GM23338 (cell line): ENCODE results near the gene ZNF805. TPM values are rescaled to one million over a fixed set of nuclear protein-coding genes. Genes with fewer than 3 reads are reported as not detected.

ENCODE experiments used
- polyA plus RNA-seq: library from polyadenylated mRNA; unstranded; fragments of >200 nt; fragmentation: Nextera tagmentation; extraction: Ambion mirVana; gene quantifications from 2 replicates; pipeline ENCODE4 v1.2.1, GENCODE V29; 2016
- total RNA-seq: library from RNA; depleted of rRNA; stranded (reverse); fragments of >200 nt; shearing (Covaris generic); gene quantifications from 2 replicates; pipeline ENCODE4 v1.2.3, GENCODE V29; 2014; rRNA removed

The ZNF805 gene
- total and polyA plus RNA-seq, 2 experiments from 2014 or later, result 1.7 to 19.0 TPM

Other genes with a start within 250 kb of the ZNF805 start
- not detected in 2 replicates for gene USP29, start 120.6 kb upstream of the ZNF805 start, total RNA-seq
- gene USP29, start 120.6 kb upstream of the ZNF805 start, polyA plus RNA-seq, result not detected in 2 replicates
- not detected in 2 replicates for gene ZIM3, start 95.4 kb upstream of the ZNF805 start, total RNA-seq
- gene ZIM3, start 95.4 kb upstream of the ZNF805 start, polyA plus RNA-seq, result not detected in 2 replicates
- not detected in 2 replicates for gene DUXA, start 73.1 kb upstream of the ZNF805 start, total RNA-seq
- not detected in 2 replicates for gene DUXA, start 73.1 kb upstream of the ZNF805 start, polyA plus RNA-seq
- gene ZNF264, start 49.1 kb upstream of the ZNF805 start, total RNA-seq, result 15.5 and 25.9 TPM in 2 replicates
- 3.4 and 4.0 TPM in 2 replicates for gene ZNF264, start 49.1 kb upstream of the ZNF805 start, polyA plus RNA-seq
- gene AURKC, start 9.6 kb upstream of the ZNF805 start, total RNA-seq, result 2.4 and 6.7 TPM in 2 replicates
- 3.2 and 4.9 TPM in 2 replicates for gene AURKC, start 9.6 kb upstream of the ZNF805 start, polyA plus RNA-seq
- gene ZNF460, start 39.9 kb downstream of the ZNF805 start, total RNA-seq, result 79.6 and 81.7 TPM in 2 replicates
- 3.0 and 3.4 TPM in 2 replicates for gene ZNF460, start 39.9 kb downstream of the ZNF805 start, polyA plus RNA-seq
- 10.3 and 12.6 TPM in 2 replicates for gene ZNF543, start 79.8 kb downstream of the ZNF805 start, total RNA-seq
- gene ZNF543, start 79.8 kb downstream of the ZNF805 start, polyA plus RNA-seq, result 2.4 and 3.1 TPM in 2 replicates
- 10.1 and 12.4 TPM in 2 replicates for gene ZNF304, start 110.6 kb downstream of the ZNF805 start, total RNA-seq
- 2.7 and 3.5 TPM in 2 replicates for gene ZNF304, start 110.6 kb downstream of the ZNF805 start, polyA plus RNA-seq
- 17.1 and 24.1 TPM in 2 replicates for gene TRAPPC2B, start 122.9 kb downstream of the ZNF805 start, total RNA-seq
- 55.2 and 60.5 TPM in 2 replicates for gene TRAPPC2B, start 122.9 kb downstream of the ZNF805 start, polyA plus RNA-seq
- 4.9 and 5.1 TPM in 2 replicates for gene ZNF547, start 122.9 kb downstream of the ZNF805 start, total RNA-seq
- gene ZNF547, start 122.9 kb downstream of the ZNF805 start, polyA plus RNA-seq, result 0.71 and 1.1 TPM in 2 replicates
- 7.4 and 9.8 TPM in 2 replicates for gene ZNF548, start 149.2 kb downstream of the ZNF805 start, total RNA-seq
- 1.9 and 2.4 TPM in 2 replicates for gene ZNF548, start 149.2 kb downstream of the ZNF805 start, polyA plus RNA-seq
- 10.7 and 15.0 TPM in 2 replicates for gene ZNF17, start 170.5 kb downstream of the ZNF805 start, total RNA-seq
- gene ZNF17, start 170.5 kb downstream of the ZNF805 start, polyA plus RNA-seq, result 1.1 and 2.6 TPM in 2 replicates
- 19.5 and 26.4 TPM in 2 replicates for gene ZNF749, start 194.7 kb downstream of the ZNF805 start, total RNA-seq
- 30.1 and 30.9 TPM in 2 replicates for gene ZNF749, start 194.7 kb downstream of the ZNF805 start, polyA plus RNA-seq
- 1.5 and 2.7 TPM in 2 replicates for gene VN1R1, start 216.5 kb downstream of the ZNF805 start, total RNA-seq
- gene VN1R1, start 216.5 kb downstream of the ZNF805 start, polyA plus RNA-seq, result 0.54 and 1.2 TPM in 2 replicates
- gene ZNF772, start 236.9 kb downstream of the ZNF805 start, total RNA-seq, result 27.7 and 28.0 TPM in 2 replicates
- gene ZNF772, start 236.9 kb downstream of the ZNF805 start, polyA plus RNA-seq, result 2.5 and 3.5 TPM in 2 replicates
- 11.0 and 22.4 TPM in 2 replicates for gene ZNF419, start 247.1 kb downstream of the ZNF805 start, total RNA-seq
- gene ZNF419, start 247.1 kb downstream of the ZNF805 start, polyA plus RNA-seq, result 4.7 and 5.4 TPM in 2 replicates